ENCODE measurements around the gene ERMAP.

DNA sequence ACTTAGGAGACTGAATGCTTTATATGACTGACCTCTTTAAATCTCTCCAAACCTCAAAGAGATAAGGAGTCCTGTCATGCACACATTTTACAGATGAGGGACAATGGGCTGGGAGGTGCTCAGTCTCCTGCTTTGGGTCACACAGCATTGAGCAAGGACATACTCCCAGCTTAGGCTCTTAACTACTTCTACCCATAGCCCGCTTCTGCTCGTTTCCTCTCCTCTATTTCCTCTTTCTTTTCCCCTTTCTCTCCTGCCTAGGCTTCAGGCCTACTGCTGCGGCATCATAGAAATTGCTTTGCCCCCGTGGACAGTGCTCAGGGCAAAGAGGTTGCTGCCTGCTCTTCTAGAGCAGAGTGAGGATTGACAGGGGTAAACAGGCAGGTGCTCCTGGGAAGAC is 17.1 kb downstream of the ERMAP start:
- TF ChIP-seq, protein P1, sequence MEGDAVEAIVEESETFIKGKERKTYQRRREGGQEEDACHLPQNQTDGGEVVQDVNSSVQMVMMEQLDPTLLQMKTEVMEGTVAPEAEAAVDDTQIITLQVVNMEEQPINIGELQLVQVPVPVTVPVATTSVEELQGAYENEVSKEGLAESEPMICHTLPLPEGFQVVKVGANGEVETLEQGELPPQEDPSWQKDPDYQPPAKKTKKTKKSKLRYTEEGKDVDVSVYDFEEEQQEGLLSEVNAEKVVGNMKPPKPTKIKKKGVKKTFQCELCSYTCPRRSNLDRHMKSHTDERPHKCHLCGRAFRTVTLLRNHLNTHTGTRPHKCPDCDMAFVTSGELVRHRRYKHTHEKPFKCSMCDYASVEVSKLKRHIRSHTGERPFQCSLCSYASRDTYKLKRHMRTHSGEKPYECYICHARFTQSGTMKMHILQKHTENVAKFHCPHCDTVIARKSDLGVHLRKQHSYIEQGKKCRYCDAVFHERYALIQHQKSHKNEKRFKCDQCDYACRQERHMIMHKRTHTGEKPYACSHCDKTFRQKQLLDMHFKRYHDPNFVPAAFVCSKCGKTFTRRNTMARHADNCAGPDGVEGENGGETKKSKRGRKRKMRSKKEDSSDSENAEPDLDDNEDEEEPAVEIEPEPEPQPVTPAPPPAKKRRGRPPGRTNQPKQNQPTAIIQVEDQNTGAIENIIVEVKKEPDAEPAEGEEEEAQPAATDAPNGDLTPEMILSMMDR (IDR thresholded peaks at IDR 0.05) = no peak
- no peak for TF ChIP-seq POLR2A (IDR thresholded peaks at IDR 0.05)

Measured in esophagus squamous epithelium (tissue), 4 donors.